Loucy (cell line): ENCODE data around the gene NF1.

Experiments
- H2AFZ ChIP-seq: fragments of 200-600 bp; sonication (generic); 2 replicates; pipeline ENCODE4 v1.6.0; 2016; ENCODE audit warnings: antibody characterized with exemption, mild to moderate bottlenecking, low read length, moderate library complexity
- H3F3A ChIP-seq: fragments of 200-600 bp; 2 replicates; pipeline ENCODE4 v1.6.0; 2016; ENCODE audit warnings: antibody characterized with exemption, low read depth, mild to moderate bottlenecking
- H3K27me3 ChIP-seq: fragments of 200-600 bp; sonication (generic); 2 replicates; pipeline ENCODE4 v1.6.1; 2014; ENCODE audit warnings: low read length, mild to moderate bottlenecking; ENCODE audit not compliant: insufficient read depth, poor library complexity, severe bottlenecking
- H3K36me3 ChIP-seq: fragments of 200-600 bp; sonication (generic); 2 replicates; pipeline ENCODE4 v1.6.1; 2016; ENCODE audit warnings: low read length; ENCODE audit not compliant: insufficient read depth
- H3K4me1 ChIP-seq: fragments of 200-600 bp; sonication (generic); 2 replicates; pipeline ENCODE4 v1.5.1; 2014; ENCODE audit warnings: low read length, mild to moderate bottlenecking; ENCODE audit not compliant: insufficient read depth, poor library complexity, severe bottlenecking
- H3K4me2 ChIP-seq: fragments of 200-600 bp; sonication (generic); 2 replicates; pipeline ENCODE4 v1.6.0; 2014; ENCODE audit warnings: antibody characterized with exemption, low read length, low read depth, mild to moderate bottlenecking; ENCODE audit not compliant: poor library complexity, severe bottlenecking
- H3K4me3 ChIP-seq: fragments of 200-600 bp; sonication (generic); 2 replicates; pipeline ENCODE4 v1.5.1; 2014; ENCODE audit warnings: low read length, mild to moderate bottlenecking, mixed read lengths; ENCODE audit not compliant: poor library complexity, severe bottlenecking
- H3K79me2 ChIP-seq: fragments of 200-600 bp; sonication (generic); 2 replicates; pipeline ENCODE4 v1.6.1; 2014; ENCODE audit warnings: low read length; ENCODE audit not compliant: insufficient read depth
- H3K9ac ChIP-seq: fragments of 200-600 bp; sonication (generic); 2 replicates; pipeline ENCODE4 v1.6.0; 2014; ENCODE audit warnings: mild to moderate bottlenecking, low read depth, low read length, moderate library complexity; ENCODE audit not compliant: poor library complexity, severe bottlenecking
- H3K9me2 ChIP-seq: fragments of 200-600 bp; sonication (generic); replicated peaks from 2 replicates; pipeline ENCODE4 v1.6.1; 2016; ENCODE audit warnings: low read depth, low read length, mixed read lengths
- H3K9me3 ChIP-seq: fragments of 200-600 bp; sonication (generic); 2 replicates; pipeline ENCODE4 v1.6.1; 2014; ENCODE audit warnings: mild to moderate bottlenecking, antibody characterized with exemption, low read length, low read depth; ENCODE audit not compliant: insufficient read depth
- H4K20me1 ChIP-seq: fragments of 200-600 bp; sonication (generic); 2 replicates; pipeline ENCODE4 v1.6.0; 2014; ENCODE audit warnings: antibody characterized with exemption, low read length, mild to moderate bottlenecking; ENCODE audit not compliant: insufficient read depth, poor library complexity, severe bottlenecking
- EZH2phosphoT487 ChIP-seq: fragments of 200-600 bp; IDR thresholded peaks from 2 replicates; pipeline ENCODE4 v1.6.1; 2018; ENCODE audit warnings: antibody characterized with exemption, mild to moderate bottlenecking, moderate library complexity, borderline replicate concordance
- TF ChIP-seq, protein P1 (sequence below): fragments of 200-600 bp; sonication (generic); conservative IDR thresholded peaks from 2 replicates; pipeline ENCODE4 v1.5.1; 2014; ENCODE audit warnings: mild to moderate bottlenecking, antibody characterized with exemption, low read length

NF1 gene

DNA sequence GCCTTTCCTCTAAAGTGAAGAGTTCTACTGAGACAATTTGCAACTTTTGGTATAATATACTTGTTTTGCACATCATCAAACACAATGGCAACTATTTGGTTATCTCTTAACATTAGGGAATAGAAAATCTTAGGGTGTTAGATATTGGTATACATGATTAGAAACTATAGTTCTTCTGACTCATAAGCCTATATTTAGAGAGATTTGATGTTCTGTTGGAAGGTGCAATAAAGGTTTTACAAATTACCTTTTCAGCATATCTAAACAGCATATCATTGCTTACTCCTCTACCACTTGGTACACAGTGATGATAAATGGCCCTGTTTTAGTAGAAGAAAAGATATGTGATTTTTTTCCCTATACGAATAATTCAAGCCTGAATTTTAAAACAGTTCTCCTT is 212.9 kb downstream of the NF1 start:
- H3K4me3 ChIP-seq: peak overlapping the region; percentile 79
- H3K9me3 ChIP-seq: no peaks in the 10 kb centered on the region
- H3K27me3 ChIP-seq: no peaks in the 10 kb centered on the region
- H4K20me1 ChIP-seq: no peaks in the 10 kb centered on the region
- H3K4me2 ChIP-seq: peak overlapping the region; percentile 92
- peaks cover 25% of the 10 kb centered on the region; the same call in 1 of the 2 replicates for H3K36me3 ChIP-seq
- peak overlapping the region; percentile 85 for H3K9ac ChIP-seq
- H3K9me2 ChIP-seq: no peaks in the 10 kb centered on the region
- H3F3A ChIP-seq: no peaks in the 10 kb centered on the region
- H3K79me2 ChIP-seq: peaks cover 81% of the 10 kb centered on the region
- no peak overlapping the region for H2AFZ ChIP-seq
- peaks cover 56% of the 10 kb centered on the region for H3K4me1 ChIP-seq
- TF ChIP-seq EZH2phosphoT487: no peak
- TF ChIP-seq, protein P1, sequence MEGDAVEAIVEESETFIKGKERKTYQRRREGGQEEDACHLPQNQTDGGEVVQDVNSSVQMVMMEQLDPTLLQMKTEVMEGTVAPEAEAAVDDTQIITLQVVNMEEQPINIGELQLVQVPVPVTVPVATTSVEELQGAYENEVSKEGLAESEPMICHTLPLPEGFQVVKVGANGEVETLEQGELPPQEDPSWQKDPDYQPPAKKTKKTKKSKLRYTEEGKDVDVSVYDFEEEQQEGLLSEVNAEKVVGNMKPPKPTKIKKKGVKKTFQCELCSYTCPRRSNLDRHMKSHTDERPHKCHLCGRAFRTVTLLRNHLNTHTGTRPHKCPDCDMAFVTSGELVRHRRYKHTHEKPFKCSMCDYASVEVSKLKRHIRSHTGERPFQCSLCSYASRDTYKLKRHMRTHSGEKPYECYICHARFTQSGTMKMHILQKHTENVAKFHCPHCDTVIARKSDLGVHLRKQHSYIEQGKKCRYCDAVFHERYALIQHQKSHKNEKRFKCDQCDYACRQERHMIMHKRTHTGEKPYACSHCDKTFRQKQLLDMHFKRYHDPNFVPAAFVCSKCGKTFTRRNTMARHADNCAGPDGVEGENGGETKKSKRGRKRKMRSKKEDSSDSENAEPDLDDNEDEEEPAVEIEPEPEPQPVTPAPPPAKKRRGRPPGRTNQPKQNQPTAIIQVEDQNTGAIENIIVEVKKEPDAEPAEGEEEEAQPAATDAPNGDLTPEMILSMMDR: no peak

DNA sequence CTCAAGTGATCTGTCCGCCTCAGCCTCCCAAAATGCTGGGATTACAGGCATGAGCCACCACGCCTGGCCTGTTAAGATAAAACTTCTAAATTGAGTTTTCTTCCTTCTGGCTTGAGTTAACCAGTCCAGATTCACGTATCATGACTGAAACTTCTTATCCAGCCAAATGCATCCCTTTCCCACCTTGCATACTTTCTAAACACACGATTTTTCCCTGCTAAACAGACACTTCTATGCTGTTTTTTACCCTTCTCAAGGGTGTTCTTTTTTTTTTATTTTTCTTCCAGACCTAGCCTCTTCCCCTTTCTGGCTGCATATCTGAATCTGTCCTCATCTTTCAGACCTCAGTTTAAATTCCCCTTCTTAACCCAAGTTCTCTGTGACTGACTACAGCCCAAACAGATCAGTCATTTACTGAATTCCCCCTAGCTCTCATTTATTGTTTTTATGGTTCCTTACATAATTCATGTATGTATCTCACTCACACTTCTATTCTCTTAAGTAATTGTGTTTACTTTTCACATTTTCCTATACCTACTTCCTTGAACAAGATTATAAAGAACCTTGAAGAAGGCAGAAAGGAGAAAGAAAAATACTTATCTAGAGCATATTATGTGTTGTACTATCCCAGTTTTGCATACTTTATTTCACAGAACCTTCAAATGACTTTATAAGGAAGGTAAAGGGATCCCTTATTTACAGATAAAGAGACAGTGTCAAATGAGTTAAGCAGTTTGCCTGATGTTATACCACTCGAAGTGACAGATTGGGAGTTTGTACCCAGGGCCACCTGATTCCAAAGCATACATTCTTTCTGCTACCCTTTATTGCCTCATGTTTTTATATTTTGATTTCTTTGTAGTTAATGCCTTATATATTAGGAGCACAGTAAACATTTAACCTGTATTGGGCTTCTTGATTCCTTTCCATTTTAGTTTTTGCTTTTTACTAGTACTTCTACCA is 213.9 kb downstream of the NF1 start:
- H2AFZ ChIP-seq: no peak overlapping the region
- H3K4me3 ChIP-seq: peak overlapping the region; percentile 79
- peak overlapping the region; percentile 92 for H3K4me2 ChIP-seq
- no peaks in the 10 kb centered on the region for H4K20me1 ChIP-seq
- peak overlapping the region; percentile 85 for H3K9ac ChIP-seq
- no peaks in the 10 kb centered on the region for H3K9me2 ChIP-seq
- peaks cover under 1% of the 10 kb centered on the region; the same call in 1 of the 2 replicates for H3F3A ChIP-seq
- TF ChIP-seq, protein P1: no peak
- peaks cover 85% of the 10 kb centered on the region for H3K79me2 ChIP-seq
- no peaks in the 10 kb centered on the region for H3K27me3 ChIP-seq
- H3K36me3 ChIP-seq: peaks cover 19% of the 10 kb centered on the region; the same call in 1 of the 2 replicates
- peaks cover 64% of the 10 kb centered on the region for H3K4me1 ChIP-seq
- no peaks in the 10 kb centered on the region for H3K9me3 ChIP-seq

DNA sequence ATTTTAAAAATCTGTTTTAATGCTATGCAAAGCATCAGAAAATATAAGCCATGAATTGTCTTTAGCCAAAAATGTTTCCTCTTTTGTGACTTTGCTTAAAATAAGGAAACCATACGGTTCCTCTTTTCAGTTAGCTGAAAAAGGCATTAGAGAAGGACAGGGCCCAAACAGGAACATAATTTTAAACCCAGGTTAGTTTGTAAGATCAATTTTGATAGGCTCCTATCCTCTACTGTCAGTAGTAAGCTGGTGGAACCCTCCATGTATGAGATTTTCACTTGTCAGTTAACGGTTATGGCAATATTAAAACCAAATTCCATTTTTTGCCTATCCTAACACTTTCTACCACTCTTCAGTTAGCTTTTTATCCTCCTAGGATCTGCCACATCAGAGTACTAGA is 214.8 kb downstream of the NF1 start:
- TF ChIP-seq, protein P1: no peak
- no peak for TF ChIP-seq EZH2phosphoT487
- Histone ChIP-seq H3K9me2 (no peaks in the 10 kb centered on the region), H3K27me3 (no peaks in the 10 kb centered on the region), H3K79me2 (peaks cover 85% of the 10 kb centered on the region), H3K36me3 (peaks cover 14% of the 10 kb centered on the region; the same call in 1 of the 2 replicates), H3K9ac (peak overlapping the region; percentile 85), H2AFZ (peak overlapping the region; percentile 6; the same call in 1 of the 2 replicates), H3K4me2 (peak overlapping the region; percentile 92), H3K4me1 (peaks cover 69% of the 10 kb centered on the region), H3K9me3 (no peaks in the 10 kb centered on the region), H3F3A (peaks cover 9% of the 10 kb centered on the region; the same call in 1 of the 2 replicates), H4K20me1 (no peaks in the 10 kb centered on the region), H3K4me3 (peak overlapping the region; percentile 79)
